ENCODE results near the gene CAPN5. TPM values are rescaled to one million over a fixed set of nuclear protein-coding genes. Genes with fewer than 3 reads are reported as not detected.

CAPN5 gene
- polyA plus RNA-seq, 3 donors = 0.28 to 0.83 (median 0.62) TPM

- 95% methylated on average over 20 of the region's 20 CpGs for WGBS (ENCODE audit: insufficient coverage)
- H3K9ac ChIP-seq (ENCODE audit: insufficient read depth, low read length, poor library complexity, severe bottlenecking) = no peak overlapping the region
- H2AFZ ChIP-seq (ENCODE audit: insufficient read depth, low read depth, low read length, poor library complexity, severe bottlenecking) = no peak overlapping the region
- no peaks in the 10 kb centered on the region for H3K36me3 Mint-ChIP-seq
- H3K4me2 ChIP-seq (replicated peaks; ENCODE audit: extremely low read depth, low read length, poor library complexity, severe bottlenecking) = no peak overlapping the region
- H3K4me3 Mint-ChIP-seq = no peak overlapping the region
- H3K36me3 ChIP-seq (replicated peaks in 1 of 2; ENCODE audit: control insufficient read depth in 1 of 2, insufficient read depth in 2 of 2, low read length in 2 of 2) = no peaks in the 10 kb centered on the region
- peaks cover 0 to 3% (median 0%) of the 10 kb centered on the region in 7 donors for H3K9me3 Mint-ChIP-seq
- H3K27ac ChIP-seq (ENCODE audit: low read depth in 1 of 2, low read length in 2 of 2) = no peak overlapping the region
- H3K9me3 ChIP-seq (replicated peaks in 1 of 2; ENCODE audit: control insufficient read depth in 1 of 2, insufficient read depth in 1 of 2, low read length in 2 of 2) = no peaks in the 10 kb centered on the region
- no peaks in the 10 kb centered on the region for H3K4me1 Mint-ChIP-seq
- H3K4me3 ChIP-seq (replicated peaks in 1 of 3; ENCODE audit: low read depth in 2 of 3, low read length in 3 of 3) = no peak overlapping the region
- intact Hi-C loops (cut with micrococcal nuclease) = no loop called here
- H3K79me2 ChIP-seq (ENCODE audit: insufficient read depth, low read length) = no peaks in the 10 kb centered on the region
- no peaks in the 10 kb centered on the region for H3K27me3 ChIP-seq (ENCODE audit: control insufficient read depth in 2 of 2, insufficient read depth in 2 of 2, low read length in 2 of 2)
- peaks cover 0 to 5% (median 3%) of the 10 kb centered on the region in 3 donors for H3K27me3 Mint-ChIP-seq (ENCODE audit: low read depth in 3 of 3)
- no peaks in the 10 kb centered on the region for H3K4me1 ChIP-seq (ENCODE audit: control insufficient read depth in 1 of 2, insufficient read depth in 2 of 2, low read length in 2 of 2)
- H3K27ac Mint-ChIP-seq = no peak overlapping the region
- TF ChIP-seq CTCF (IDR thresholded peaks at IDR 0.05) = no peak
- no peak for DNase-seq
- no peaks in the 10 kb centered on the region for H4K20me1 ChIP-seq (ENCODE audit: insufficient read depth, low read length)
Measured at GRCh38 chr11:77159937-77160495, 93.2 kb downstream of the CAPN5 start.

GRCh38 chr11:77163271-77163670 lies 96.5 kb downstream of the CAPN5 start:
- no peak for DNase-seq
- H3K4me2 ChIP-seq (replicated peaks; ENCODE audit: extremely low read depth, low read length, poor library complexity, severe bottlenecking) = no peak overlapping the region
- H3K4me3 Mint-ChIP-seq = no peak overlapping the region
- no CpG with 5 or more reads among the region's 6 CpGs for WGBS (ENCODE audit: insufficient coverage)
- no peaks in the 10 kb centered on the region for H3K36me3 ChIP-seq (replicated peaks in 1 of 2; ENCODE audit: control insufficient read depth in 1 of 2, insufficient read depth in 2 of 2, low read length in 2 of 2)
- no peak overlapping the region for H3K27ac Mint-ChIP-seq
- H3K27me3 ChIP-seq (ENCODE audit: control insufficient read depth in 2 of 2, insufficient read depth in 2 of 2, low read length in 2 of 2) = no peaks in the 10 kb centered on the region
- intact Hi-C loops (cut with micrococcal nuclease) = no loop called here
- no peak for TF ChIP-seq CTCF (IDR thresholded peaks at IDR 0.05)
- peaks cover 2 to 4% (median 3%) of the 10 kb centered on the region in 3 donors for H3K27me3 Mint-ChIP-seq (ENCODE audit: low read depth in 3 of 3)
- no peak overlapping the region for H2AFZ ChIP-seq (ENCODE audit: insufficient read depth, low read depth, low read length, poor library complexity, severe bottlenecking)
- no peaks in the 10 kb centered on the region for H3K4me1 ChIP-seq (ENCODE audit: control insufficient read depth in 1 of 2, insufficient read depth in 2 of 2, low read length in 2 of 2)
- no peak overlapping the region for H3K27ac ChIP-seq (ENCODE audit: low read depth in 1 of 2, low read length in 2 of 2)
- H3K9me3 ChIP-seq (replicated peaks in 1 of 2; ENCODE audit: control insufficient read depth in 1 of 2, insufficient read depth in 1 of 2, low read length in 2 of 2) = no peaks in the 10 kb centered on the region
- no peaks in the 10 kb centered on the region for H3K4me1 Mint-ChIP-seq
- no peaks in the 10 kb centered on the region for H3K36me3 Mint-ChIP-seq
- H4K20me1 ChIP-seq (ENCODE audit: insufficient read depth, low read length) = no peaks in the 10 kb centered on the region
- no peaks in the 10 kb centered on the region for H3K9me3 Mint-ChIP-seq
- H3K79me2 ChIP-seq (ENCODE audit: insufficient read depth, low read length) = no peaks in the 10 kb centered on the region
- no peak overlapping the region for H3K4me3 ChIP-seq (replicated peaks in 1 of 3; ENCODE audit: low read depth in 2 of 3, low read length in 3 of 3)
- H3K9ac ChIP-seq (ENCODE audit: insufficient read depth, low read length, poor library complexity, severe bottlenecking) = no peak overlapping the region
